H1 (cell line): ENCODE measurements around the gene ACACA. TPM values are rescaled to one million over a fixed set of nuclear protein-coding genes. Genes with fewer than 3 reads are reported as not detected.

Experiments used
- CBX5 ChIP-seq: fragments of 300-800, 300-1000 bp; sonication (generic); IDR thresholded peaks from 2 replicates; pipeline ENCODE4 v1.7.1; 2016; ENCODE audit warnings: antibody characterized with exemption, low read length, low read depth
- CBX8 ChIP-seq: fragments of 300-800, 300-1000 bp; sonication (generic); IDR thresholded peaks from 2 replicates; pipeline ENCODE4 v1.7.1; 2016; ENCODE audit warnings: low read depth, low read length, borderline replicate concordance
- CREB1 ChIP-seq: IDR thresholded peaks from 2 replicates; pipeline ENCODE4 v1.6.1; 2012; ENCODE audit warnings: inconsistent platforms
- KDM1A ChIP-seq: fragments of 200-600, 300-600 bp; sonication (generic); IDR thresholded peaks from 2 replicates; pipeline ENCODE4 v1.7.1; 2016; ENCODE audit warnings: mild to moderate bottlenecking, low read length, borderline replicate concordance
- POU5F1 ChIP-seq: IDR thresholded peaks from 2 replicates; pipeline ENCODE4 v1.6.1; 2011; ENCODE audit warnings: low read depth, mild to moderate bottlenecking, low read length, moderate library complexity
- SIRT6 ChIP-seq: IDR thresholded peaks from one replicate; pipeline ENCODE4 v1.7.1; 2012; ENCODE audit warnings: low read length, inconsistent platforms
- SP2 ChIP-seq: IDR thresholded peaks from 2 replicates; pipeline ENCODE4 v1.6.1; 2012; ENCODE audit warnings: mild to moderate bottlenecking, low read length, inconsistent platforms
- SUZ12 ChIP-seq: fragments of 200-600 bp; sonication (generic); IDR thresholded peaks from 2 replicates; pipeline ENCODE4 v1.6.1; 2012; ENCODE audit warnings: mild to moderate bottlenecking, inconsistent platforms, low read length, moderate library complexity, mixed read lengths
- TBP ChIP-seq: IDR thresholded peaks from 2 replicates; pipeline ENCODE4 v1.6.1; 2011; ENCODE audit warnings: low read depth, low read length, improper control_type of control experiment
- USF2 ChIP-seq: IDR thresholded peaks from 2 replicates; pipeline ENCODE4 v1.6.1; 2011; ENCODE audit warnings: low read length, improper control_type of control experiment
- polyA plus RNA-seq, 7 experiments: library from polyadenylated mRNA; depleted of rRNA in 3 of 7; stranded (reverse) in 5 of 7; unstranded in 2 of 7; fragments of >200 nt in 5 of 7; fragments of 200-250 nt in 2 of 7; gene quantifications; 1 replicate in 5 of 7; 2 replicates in 1 of 7; 4 replicates in 1 of 7; pipeline versions ENCODE4 v1.2.1 to v1.2.3, GENCODE V29; 2011 to 2013; ENCODE audit warnings: missing spikeins in 2 of 7, mixed read lengths in 2 of 7
- total RNA-seq: library from RNA; stranded (reverse); fragmentation: NEBNext Ultra II Directional; extraction: Animal tissue kit (Norgen Biotek cat#: 25700); gene quantifications from 2 replicates; pipeline ENCODE4 v1.2.1, GENCODE V29; 2021

Gene ACACA
- total and polyA plus RNA-seq, 2 of the 8 experiments (the other 6 are each of a cell fraction or from before 2014, with no cell fraction given), result 74.0 to 160 TPM

DNA sequence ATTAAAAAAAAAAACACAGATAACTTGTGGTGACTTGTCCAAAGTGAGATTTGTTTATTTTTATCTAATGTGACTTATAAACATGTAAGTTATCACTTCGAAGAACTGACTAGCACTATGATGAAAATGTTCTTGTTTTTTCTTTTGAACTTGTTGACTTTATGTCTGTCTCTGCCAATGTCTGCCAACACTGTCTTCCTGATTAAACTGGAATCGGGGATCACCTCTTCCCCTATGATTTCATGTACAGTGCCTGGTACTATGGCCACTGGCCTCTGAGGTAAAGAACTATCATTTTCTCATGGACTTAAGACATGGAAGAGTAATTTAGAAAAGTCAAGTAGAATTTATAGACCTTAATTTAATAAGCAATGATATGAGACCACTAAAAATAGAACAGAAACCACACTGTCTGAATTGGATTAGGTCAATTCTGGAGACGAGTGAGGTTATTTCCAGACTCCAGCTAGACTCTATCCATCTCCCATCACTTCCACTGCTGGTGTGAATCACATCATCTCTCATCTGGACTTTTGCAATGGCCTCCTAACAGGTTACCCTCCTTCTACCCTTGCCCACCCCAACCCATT lies 22.0 kb downstream of the ACACA start (continued):
- TF ChIP-seq SP2, result no peak
- no peak for TF ChIP-seq CBX5
- no peak for TF ChIP-seq CREB1
- TF ChIP-seq SIRT6, result no peak
- TF ChIP-seq CBX8, result no peak
- TF ChIP-seq USF2, result no peak
- no peak for TF ChIP-seq POU5F1
- no peak for TF ChIP-seq KDM1A
- TF ChIP-seq TBP, result no peak
- TF ChIP-seq SUZ12, result no peak
- TF ChIP-seq, all 59 proteins: peak for 0
